GM15510 (cell line): Measurements from ENCODE around the gene COL18A1.

Experiments used
- POLR2A ChIP-seq: IDR thresholded peaks from 3 replicates; pipeline ENCODE4 v1.6.1; 2011; ENCODE audit warnings: borderline replicate concordance; ENCODE audit not compliant: insufficient read length; ENCODE audit errors: extremely low read depth

Gene COL18A1

DNA sequence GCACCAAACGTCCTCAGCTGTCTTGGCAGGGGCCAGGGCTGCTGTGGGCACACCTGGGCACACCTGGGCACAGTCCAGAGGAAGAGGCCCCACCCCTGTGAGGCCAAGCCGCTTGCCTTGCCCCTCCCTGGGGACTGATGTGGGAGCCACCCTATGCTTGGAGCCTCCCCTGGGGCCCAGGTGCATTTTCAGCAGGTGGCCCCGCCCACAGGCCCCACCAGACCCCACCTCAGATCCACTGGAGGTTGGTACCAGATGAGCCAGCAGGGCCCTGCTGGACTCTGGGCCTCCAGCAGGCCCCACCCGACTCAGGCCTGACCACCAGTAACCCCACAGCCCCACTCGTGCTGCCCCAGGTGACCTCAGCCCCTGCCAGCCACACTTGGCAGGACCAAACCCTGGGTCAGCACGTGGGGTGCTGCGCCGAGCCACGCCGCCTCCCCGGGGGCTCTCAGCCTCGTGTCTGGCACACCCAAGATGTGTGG is 128.4 kb downstream of the COL18A1 start:
- TF ChIP-seq POLR2A = no peak

DNA sequence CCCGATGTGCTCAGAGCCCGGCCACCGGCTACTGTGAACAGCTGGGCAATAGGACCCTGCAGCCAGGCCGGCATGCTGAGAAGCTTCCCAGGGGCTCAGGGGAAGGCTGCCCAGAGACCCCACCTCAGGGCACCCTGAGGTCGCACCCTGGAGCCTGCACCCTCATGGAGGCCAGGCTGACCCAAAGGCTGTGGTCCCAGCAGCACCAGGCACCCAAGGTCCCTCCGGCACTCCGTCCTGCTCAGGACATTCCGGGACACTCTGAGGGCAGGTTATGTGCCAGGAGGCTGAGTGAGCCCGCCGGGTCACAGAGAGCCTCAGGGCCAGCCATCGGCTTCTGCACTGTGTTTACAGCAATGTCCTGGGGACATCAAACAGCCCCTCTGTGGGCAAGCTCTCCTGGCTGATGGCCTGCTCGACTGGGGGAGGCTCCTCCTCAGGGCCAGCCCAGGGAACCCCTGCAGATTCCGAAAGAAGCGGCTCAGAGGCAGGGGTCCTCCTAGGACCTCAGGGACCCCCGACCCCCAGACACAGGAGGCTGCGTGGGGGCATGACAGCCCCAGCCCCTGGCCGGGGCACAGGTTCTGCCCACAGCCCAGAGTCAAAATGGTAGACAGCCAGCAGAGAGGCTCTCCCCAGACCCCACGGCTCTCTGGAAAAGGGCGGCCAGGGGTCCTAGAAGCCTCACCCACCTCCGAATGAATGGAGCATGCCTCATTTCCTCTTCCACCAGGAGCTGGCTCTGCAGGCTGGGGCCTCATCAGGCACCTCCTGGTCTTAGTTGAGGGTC is 129.1 kb downstream of the COL18A1 start:
- no peak for TF ChIP-seq POLR2A

DNA sequence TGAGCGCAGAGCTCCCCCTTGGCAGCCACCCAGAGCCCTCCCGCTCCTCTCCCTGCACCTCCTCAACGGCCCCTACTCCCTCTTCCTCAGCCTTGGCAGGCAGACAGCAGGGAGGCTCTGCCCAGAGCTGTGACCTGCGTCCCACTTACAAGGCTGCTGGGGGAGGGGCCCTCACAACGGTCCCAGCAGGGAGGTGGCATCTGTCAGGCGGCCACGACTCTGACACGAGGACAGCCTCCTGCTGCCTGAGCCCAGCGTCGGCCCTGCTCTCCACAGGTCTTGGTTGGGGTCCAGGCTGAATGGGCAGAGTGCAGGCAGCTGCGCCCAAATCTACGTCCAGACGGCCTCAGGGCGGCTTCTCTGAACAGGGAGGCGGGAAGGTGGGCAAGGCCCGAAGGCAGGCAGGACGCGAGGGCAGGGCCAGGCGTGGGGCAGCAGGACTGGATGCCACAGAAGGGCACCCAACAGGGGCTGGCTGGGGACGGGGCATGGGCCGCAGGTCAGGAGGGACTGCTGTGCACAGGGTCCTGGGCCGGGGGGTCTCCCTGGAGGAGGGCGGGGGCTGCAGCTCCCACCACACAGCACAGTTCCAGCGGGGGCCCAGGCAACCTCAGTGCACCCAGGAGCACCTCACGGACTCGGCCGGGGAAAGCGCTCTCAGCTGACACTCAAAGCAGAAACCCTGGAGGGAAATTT is 129.8 kb downstream of the COL18A1 start:
- TF ChIP-seq POLR2A = no peak

DNA sequence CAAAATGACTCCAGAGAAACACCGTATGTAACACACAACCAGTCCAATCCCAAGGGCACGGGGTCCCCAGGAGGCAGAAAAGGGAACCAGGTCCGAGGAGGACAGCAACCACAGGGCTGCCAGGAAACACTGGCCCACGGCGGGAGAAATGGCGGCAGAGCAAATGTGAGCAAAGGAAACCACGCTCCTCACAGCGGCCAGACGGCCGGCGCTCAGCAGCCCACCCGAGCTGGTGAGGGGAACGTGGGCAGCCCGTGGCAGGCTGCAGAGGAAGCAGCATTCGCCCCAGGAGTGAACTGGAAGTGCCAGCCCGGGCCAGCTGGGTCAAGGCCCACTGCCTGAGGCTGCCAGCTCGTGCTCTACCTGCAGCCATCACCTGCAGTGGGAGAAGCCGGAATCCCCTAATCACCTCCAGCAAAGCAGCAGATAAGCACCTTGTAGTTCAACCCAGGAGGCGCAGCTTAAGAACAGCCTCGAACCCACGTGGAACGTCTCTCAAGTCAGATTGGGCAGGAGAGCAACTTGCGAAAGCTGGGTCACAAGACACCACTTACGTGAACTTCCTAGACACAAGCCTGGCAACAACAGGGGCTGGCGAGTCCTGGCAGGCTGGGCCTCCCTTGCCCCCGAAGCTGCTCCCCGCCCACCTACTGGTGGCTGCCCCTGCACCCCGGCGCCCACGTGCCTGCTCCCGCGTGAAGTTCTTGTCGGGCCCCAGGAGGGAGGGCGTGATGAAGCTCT is 130.5 kb downstream of the COL18A1 start:
- no peak for TF ChIP-seq POLR2A

DNA sequence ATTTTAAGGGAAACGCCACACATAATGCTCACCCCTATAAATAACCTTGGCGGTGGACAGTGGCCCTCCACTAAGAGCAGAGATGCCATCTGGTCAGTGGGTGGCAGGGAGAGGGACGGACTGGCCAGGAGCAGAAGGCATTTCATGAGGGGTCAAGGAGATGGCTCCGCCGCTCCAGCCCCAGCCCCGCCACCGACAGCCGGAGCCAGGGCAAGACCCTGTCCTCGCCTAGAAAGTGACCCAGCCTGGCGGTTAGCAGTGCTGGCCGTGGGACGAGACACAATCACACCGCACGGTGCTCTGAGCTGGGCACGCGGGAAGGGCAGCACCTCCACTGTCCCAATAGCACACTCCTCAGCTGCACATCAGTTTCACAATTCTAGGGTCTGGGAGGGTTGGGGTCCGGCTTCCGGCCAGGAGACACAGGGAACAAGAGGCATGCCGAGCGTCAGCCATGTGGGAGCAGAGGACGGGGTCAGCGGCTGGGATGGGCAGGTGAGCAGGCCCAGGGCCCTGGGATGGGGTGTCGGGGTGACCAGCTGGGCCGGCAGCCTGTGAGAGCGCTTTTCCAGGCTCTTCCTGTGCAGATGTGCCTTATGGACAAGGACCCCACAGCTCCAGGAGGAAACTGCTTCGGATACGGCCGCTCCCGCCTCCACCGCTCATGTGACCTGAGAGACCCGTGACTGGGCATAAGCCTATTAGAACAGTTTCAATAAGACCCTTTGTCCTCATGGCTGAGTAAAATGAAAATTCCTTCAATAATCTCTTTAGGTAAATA is 131.5 kb downstream of the COL18A1 start:
- TF ChIP-seq POLR2A = no peak

DNA sequence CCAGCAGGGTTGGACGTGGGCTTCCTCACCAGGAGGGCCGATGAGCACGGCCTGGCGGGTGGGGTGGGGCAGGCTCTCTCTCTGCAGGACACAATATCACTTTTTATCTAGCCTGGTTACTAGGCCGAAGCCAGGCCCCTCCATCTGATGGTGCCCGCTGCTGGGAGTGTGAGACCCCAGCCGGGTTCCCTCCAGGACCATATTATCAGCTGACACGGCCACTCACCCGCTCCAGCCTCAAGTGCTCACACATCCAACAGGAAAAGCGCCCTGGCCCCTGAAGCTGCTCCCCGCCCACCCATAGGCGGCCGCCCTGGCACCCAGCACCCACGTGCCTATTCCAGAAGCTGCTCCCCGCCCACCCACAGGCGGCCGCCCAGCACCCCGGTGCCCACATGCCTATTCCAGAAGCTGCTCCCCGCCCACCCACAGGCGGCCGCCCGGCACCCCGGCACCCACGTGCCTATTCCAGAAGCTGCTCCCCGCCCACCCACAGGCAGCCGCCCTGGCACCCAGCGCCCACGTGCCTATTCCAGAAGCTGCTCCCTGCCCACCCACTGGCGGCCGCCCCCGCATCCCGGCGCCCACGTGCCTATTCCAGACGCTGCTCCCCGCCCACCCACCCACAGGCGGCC is 132.3 kb downstream of the COL18A1 start:
- no peak for TF ChIP-seq POLR2A

DNA sequence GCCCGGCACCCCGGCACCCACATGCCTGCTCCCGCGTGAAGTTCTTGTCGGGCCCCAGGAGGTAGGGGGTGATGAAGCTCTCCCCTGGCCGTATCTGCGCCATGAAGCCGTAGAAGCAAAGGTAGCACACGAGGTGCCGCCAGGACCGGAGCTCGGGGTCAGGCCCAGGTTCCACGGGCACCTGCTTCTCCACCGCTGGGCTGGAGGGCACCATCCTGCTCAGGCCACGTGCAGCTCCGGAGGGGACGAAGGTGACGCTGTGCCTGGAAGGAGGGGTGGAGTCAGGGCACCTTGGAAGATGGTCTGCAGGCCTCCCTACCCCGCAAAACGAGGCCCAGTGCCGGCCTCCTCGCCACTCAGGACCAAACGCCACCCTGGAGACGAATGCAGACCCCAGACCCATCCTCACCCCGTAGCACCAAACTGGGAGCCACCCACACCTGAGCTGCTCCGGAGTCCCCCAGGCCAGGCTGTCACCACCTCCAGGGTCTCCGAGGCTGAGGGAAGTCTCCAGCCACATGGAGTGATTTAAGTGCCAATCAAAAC is 132.9 kb downstream of the COL18A1 start:
- TF ChIP-seq POLR2A = no peak

DNA sequence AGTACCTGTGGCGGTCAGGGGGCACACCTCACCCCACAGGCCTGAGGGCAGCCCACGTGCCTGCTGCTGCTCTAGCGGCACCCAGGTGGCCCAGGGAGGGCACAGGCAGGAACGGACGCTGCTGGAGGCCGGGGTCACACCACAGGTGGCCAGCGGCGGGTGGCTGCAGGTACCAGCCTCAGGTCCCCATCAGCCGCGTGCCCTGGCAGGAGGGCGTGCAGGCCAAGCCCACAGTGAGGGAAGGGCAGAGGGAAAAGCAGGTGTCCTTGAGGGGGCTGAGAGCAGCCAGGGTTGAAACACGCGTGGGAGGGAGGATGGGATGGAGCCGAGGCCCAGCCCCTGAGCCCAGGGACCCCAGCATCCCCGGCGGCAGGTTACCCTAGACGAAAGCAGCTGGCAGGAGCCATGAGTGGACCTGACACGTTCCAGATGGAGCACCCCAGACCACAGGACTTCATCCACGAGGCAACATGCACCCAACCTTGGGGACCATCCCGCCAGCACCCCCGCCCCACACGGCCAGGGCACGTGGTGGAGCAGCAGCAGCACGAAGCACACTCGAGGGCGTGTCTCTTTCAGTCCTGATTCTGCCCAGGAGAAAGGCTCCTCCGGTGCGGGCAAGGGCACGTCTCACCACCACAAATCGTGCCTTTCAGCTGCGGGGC is 133.5 kb downstream of the COL18A1 start:
- TF ChIP-seq POLR2A = no peak

DNA sequence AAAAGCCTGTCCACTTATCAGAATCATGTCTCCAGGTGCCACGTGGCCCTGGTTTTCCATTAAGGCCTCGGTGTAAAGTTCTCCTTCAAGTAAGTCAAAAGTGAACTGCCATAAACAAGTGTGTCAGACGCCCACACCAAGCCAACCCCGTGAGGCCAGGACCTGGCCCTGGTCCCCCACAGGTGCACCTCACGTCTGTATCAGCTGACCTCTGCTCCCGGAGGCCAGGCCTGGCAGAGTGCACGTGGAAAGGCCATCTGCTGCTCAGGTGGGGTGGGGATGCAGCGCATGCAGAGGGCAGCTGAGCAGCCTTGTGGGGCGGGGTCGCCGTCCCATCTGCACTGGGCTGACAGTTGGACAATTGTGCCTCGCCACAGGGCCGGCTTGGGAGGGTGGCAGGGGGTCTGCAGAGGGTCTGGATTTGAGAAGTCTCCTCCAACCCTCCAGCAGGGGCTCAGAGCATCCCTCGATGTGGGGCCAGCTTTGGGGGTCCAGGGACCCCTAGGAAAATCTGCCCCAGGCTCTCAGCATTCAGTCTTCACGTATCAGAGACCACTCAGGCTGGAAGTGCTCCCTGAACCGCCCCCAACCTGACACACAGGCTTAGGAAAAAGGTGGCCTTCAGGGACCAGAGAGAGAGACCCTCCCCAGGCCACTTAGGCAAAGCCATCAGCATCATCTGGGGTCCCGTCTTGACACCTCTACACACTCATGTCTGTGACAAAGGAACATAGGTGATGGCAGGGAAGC is 134.3 kb downstream of the COL18A1 start:
- no peak for TF ChIP-seq POLR2A

DNA sequence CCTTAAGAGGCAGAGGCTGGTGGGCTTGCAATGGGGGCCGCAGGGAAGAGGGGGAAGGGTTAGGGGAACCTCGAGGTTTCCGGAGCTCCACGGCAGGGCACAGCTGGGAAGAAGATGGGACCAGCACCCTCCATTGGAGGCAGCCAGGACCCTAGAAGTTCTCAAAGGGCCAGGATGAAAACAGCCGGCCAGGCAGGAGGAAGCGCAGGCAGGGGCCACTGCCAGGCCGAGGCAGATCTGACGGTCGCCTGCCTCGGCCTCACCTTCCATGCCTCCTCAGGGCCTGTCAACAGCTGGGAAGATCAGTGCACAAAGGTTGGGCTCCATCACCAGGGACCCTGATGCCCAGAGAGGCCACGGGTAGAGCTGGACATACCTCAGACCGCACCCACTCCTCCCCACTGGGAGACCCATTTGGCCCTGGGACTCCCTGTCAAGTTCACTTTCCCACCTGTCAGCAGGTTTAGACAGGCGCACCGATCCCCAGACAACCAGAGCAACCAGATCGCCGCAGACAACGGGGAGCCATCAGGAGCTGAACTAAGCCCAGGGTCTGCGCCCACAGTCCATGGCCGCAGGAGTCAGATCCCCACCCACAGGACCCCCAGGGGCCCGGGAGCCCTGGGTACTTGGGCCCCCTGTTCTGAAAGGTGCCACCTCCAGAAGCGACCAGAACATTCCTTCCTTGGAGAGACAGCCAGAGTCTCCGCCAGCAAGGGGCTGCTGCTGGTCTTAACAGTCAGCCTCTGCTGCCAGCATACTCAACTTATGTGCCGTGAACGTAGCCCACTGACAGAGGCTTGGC is 135.0 kb downstream of the COL18A1 start:
- no peak for TF ChIP-seq POLR2A

DNA sequence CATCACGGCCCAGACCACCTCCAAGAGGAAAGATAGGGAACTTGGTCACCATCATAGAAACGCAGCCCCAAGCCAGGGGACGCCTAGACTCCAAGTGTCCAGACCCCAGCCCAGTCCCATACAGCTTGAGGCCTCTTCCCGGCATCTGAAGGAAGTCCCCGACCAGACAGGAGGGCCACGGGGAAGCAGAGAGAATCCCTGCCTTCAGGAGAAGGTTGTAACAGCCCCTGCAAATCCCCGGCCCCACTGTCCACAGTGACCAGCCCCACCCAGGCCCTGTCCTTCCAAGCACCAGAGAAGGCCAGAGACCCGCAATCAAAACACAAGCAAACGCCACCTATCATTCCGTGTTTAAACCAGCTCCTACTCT is 135.6 kb downstream of the COL18A1 start:
- no peak for TF ChIP-seq POLR2A
